Colonic mucosa (tissue), 4 donors: ENCODE results near the gene FAM98C. TPM values are rescaled to one million over a fixed set of nuclear protein-coding genes. Genes with fewer than 3 reads are reported as not detected.

ENCODE experiments used
- DNase-seq: peaks from one replicate; pipeline ENCODE4 v3.0.0-alpha.2; 2020
- H3K27ac ChIP-seq: fragments of 200-600 bp; one replicate; pipeline ENCODE4 v1.8.0; 2021
- H3K27me3 ChIP-seq: fragments of 200-600 bp; one replicate; pipeline ENCODE4 v1.8.0; 2021
- H3K36me3 ChIP-seq: fragments of 200-600 bp; one replicate; pipeline ENCODE4 v1.8.0; 2021
- H3K4me1 ChIP-seq: fragments of 200-600 bp; one replicate; pipeline ENCODE4 v1.8.0; 2021; ENCODE audit warnings: mild to moderate bottlenecking
- H3K4me3 ChIP-seq: fragments of 200-600 bp; one replicate; pipeline ENCODE4 v1.8.0; 2021
- H3K9ac ChIP-seq, 2 donors: one replicate each; pipeline ENCODE4 v1.7.0; 2013; ENCODE audit warnings: control low read depth in 2 of 2, low read depth in 2 of 2, low read length in 2 of 2
- H3K9me3 ChIP-seq: fragments of 200-600 bp; one replicate; pipeline ENCODE4 v1.8.0; 2021
- intact Hi-C: fragments of 100-400 bp; cut with DNase I; formaldehyde crosslinking; loops from one replicate; pipeline ENCODE4 v1.14.1; 2022
- total RNA-seq, 2 donors: library from RNA; stranded (reverse); fragmentation: NEBNext Ultra II Directional in 1 of 2; extraction: Animal tissue kit (Norgen Biotek cat#: 25700) in 1 of 2; gene quantifications; one replicate each; pipeline ENCODE4 v1.2.1, GENCODE V29; 2021
- TF ChIP-seq, protein P1 (sequence below): fragments of 200-600 bp; IDR thresholded peaks from one replicate; pipeline ENCODE4 v1.8.0; 2022; ENCODE audit warnings: antibody characterized with exemption, mild to moderate bottlenecking
- donor health status: healthy.
- donor health status: DM: no; HTN: no; CAD: no.
- donor health status: DM: no; HTN: no; CAD: no.

FAM98C gene
- total RNA-seq, 2 donors from 2014 or later = 31.4 to 35.4 TPM

DNA sequence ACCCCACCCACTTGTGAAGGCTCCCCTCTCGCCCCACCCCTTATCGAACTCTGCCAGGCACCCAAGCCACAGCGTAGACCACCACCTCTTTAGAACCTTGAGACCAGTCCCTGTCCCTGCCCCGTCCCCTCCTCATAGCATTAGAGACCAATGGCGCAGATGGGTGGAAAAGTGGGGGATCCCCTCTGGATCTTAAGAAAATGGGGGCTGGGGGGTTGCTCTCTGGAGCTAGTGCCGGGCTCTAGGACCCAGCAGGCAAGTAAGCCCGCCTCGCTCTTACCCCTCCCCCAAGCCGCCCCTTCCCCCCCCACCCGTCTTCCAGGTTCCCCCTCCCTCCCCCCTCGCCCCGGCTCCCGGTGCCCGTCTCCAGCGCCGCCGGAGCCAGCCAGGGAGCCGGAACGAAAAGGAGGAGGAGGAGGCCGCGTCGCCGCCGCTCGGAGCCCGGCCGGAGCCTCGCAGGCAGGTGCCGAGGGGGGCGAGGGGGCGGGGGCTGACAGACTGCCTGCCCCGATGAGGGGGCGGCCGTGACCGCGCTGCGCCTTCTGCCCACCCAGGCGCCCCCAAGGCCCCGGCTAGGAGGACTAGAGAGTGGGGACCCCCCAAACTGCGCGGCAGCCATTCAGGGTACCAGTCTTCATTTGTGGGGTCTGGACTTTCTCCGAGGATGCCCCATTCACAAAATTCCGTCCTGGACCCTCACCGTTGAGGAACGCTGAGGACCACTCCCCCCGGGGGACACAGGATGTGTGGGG, 14.4 kb upstream of the FAM98C start, which contains the start of gene SPRED3:
SPRED3 (plus strand) TSS at position 349 of the 752 bp plus-strand sequence. CDS start 1,606 bp downstream, outside the sequence.
- H3K27me3 ChIP-seq = peaks cover 17% of the 10 kb centered on the region
- H3K9ac ChIP-seq = peak within 1 kb of the TSS; percentile 40 to 47
- H3K9me3 ChIP-seq = no peaks in the 10 kb centered on the region
- H3K36me3 ChIP-seq = no peaks in the 10 kb centered on the region
- peak within 1 kb of the TSS; percentile 37 for H3K27ac ChIP-seq
- H3K4me1 ChIP-seq = peaks cover 14% of the 10 kb centered on the region
- TF ChIP-seq, protein P1, sequence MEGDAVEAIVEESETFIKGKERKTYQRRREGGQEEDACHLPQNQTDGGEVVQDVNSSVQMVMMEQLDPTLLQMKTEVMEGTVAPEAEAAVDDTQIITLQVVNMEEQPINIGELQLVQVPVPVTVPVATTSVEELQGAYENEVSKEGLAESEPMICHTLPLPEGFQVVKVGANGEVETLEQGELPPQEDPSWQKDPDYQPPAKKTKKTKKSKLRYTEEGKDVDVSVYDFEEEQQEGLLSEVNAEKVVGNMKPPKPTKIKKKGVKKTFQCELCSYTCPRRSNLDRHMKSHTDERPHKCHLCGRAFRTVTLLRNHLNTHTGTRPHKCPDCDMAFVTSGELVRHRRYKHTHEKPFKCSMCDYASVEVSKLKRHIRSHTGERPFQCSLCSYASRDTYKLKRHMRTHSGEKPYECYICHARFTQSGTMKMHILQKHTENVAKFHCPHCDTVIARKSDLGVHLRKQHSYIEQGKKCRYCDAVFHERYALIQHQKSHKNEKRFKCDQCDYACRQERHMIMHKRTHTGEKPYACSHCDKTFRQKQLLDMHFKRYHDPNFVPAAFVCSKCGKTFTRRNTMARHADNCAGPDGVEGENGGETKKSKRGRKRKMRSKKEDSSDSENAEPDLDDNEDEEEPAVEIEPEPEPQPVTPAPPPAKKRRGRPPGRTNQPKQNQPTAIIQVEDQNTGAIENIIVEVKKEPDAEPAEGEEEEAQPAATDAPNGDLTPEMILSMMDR = no peak
- peak within 1 kb of the TSS; percentile 44 for H3K4me3 ChIP-seq
- no peak for DNase-seq
- intact Hi-C loops = no loop called here

DNA sequence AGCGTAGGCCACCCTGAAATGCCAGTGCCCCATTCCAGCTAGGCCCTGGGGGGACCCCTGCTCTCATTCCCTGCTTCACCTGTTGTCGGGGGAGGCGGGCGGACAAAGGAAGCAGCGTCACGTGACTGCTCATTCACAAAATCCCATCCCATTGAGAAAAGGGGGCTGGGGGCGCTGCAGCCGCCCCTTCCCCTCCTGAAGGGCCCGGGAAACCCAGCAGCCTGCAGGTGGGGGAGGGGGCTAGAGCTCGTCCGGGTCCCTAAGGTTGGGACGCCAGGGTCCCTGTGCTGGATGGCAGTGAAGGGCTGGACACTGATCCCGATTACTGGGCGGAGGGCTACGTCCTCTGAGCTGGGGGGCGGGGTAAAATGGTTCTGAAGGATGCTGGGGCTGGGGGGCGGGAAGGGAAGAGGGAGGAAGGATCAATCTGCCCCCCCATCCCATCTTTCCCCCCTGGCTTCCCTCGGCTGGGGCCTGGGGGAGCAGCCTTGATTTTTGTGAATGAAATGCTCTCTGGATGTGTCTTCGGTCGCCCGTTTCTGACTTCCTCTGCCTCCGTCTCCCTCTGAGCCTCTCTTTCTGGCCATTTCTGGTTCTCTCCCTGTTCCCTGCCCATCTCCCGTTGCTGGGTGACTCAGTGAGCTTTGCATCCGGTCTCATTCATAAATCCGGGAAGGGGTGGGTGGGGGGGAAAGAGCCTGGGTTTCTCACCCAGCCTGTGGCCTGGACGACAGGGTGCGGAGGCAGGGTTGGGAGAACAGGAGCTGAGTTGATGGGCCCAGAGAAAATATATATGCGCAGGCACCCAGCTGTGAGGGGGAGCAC, 13.6 kb upstream of the FAM98C start:
- Histone ChIP-seq H3K27ac (no peak overlapping the region), H3K4me1 (peaks cover 14% of the 10 kb centered on the region), H3K9ac (peak overlapping the region in 1 of 2 donors; percentile 35), H3K4me3 (peak overlapping the region; percentile 44), H3K36me3 (no peaks in the 10 kb centered on the region), H3K27me3 (peaks cover 17% of the 10 kb centered on the region), H3K9me3 (no peaks in the 10 kb centered on the region)
- no peak for DNase-seq
- TF ChIP-seq, protein P1 = no peak
- intact Hi-C loops = no loop called here

DNA sequence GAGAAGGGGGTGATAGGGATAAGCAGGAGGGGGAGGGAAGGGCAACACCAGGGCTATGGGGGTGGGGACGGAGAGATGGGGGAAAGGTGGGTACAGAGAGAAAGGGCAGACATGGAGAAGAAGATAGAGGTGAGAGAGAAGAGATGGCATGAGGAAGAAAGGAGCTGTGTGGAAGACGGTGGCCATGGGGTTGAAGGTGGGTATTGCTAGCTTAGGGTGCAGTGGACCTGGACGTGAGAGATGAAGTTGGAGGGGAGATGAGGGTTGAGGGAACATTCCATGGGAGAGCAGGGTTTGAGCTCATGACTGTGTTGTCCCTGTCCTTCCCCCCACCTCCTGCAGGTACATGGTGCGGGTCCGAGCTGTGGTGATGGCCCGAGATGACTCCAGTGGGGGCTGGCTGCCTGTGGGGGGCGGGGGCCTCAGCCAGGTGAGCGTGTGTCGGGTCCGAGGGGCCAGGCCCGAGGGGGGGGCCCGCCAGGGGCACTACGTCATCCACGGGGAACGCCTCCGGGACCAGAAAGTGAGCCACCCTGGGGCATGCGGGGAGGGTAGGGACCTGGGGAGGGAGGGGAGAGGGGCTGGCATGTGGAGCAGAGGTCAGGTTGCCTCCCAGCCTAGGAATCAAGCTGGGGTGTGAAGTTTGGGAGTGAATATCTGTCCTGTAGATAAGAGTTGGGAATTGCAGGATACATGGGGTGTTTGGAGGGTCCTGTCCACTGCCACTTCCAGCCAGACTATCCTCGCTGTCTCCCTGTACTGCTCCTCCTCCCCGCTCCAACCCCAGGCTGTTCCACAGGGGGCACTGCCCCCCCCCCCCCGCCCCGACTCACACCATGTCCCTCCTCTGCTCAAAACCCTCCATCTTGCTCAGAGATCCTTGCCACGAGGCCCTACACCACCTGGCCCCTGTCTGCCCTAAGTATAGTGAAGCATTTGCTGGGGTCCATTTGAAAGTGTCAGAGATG, 12.7 kb upstream of the FAM98C start:
- intact Hi-C loops = no loop called here
- no peak overlapping the region for H3K4me3 ChIP-seq
- H3K27ac ChIP-seq = no peak overlapping the region
- TF ChIP-seq, protein P1 = no peak
- DNase-seq = no peak
- no peak overlapping the region for H3K9ac ChIP-seq
- H3K9me3 ChIP-seq = no peaks in the 10 kb centered on the region
- H3K27me3 ChIP-seq = peaks cover 26% of the 10 kb centered on the region
- H3K4me1 ChIP-seq = peaks cover 14% of the 10 kb centered on the region
- no peaks in the 10 kb centered on the region for H3K36me3 ChIP-seq

DNA sequence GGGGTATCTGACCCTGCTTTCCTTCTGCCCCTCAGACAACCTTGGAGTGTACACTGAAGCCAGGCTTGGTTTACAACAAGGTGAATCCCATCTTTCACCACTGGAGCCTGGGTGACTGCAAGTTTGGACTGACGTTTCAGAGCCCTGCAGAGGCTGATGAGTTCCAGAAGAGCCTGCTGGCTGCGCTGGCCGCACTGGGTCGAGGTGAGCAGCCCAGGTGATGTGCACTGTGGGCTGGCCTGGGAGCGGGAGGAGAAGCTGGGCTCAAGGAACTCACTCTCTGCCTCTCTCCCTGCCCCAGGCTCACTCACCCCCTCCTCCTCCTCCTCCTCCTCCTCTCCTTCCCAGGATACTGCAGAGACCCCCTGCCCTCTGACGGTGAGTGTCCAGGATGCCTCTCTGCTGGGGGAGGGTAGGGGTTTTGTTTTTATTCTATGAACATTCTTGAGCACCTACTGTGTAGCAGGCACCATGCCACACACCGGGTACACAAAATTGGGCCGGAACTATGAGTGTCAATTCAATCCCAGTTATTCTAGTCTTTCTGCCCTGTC, 10.9 kb upstream of the FAM98C start:
- Histone ChIP-seq H3K27ac (no peak overlapping the region), H3K36me3 (no peaks in the 10 kb centered on the region), H3K4me1 (peaks cover 7% of the 10 kb centered on the region), H3K9ac (no peak overlapping the region), H3K4me3 (no peak overlapping the region), H3K27me3 (peaks cover 31% of the 10 kb centered on the region), H3K9me3 (no peaks in the 10 kb centered on the region)
- intact Hi-C loops = no loop called here
- DNase-seq = no peak
- TF ChIP-seq, protein P1 = no peak
